NCI-H2029 (cell line): ENCODE results near the gene TEAD1.
A peak's percentile ranks its signal among the peaks of the same experiment; 100 is the strongest.

Experiments used
- DNase-seq: peaks from one replicate; lab custom pipeline; 2025; lab: John Stamatoyannopoulos, UW

Gene TEAD1

DNA sequence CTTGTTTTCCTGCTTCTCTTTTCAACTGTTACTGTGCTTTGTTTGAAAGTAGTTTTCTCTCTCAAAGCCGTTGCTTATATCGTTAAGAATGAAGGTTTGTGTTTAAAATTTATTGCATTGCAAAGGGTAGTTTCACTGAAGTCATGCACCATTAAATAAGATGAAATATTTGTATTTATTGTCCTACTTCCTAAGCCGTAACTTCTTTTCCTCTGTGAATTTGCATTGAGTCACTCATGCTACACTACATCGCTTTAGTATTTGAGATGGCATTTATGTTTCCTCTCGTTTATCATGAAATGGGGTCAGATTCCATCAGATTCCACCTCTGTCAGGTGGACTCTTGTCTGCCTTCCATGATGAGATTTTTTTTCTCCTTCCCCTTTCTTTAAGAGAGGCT lies 269.1 kb downstream of the TEAD1 start:
- no peak for DNase-seq

DNA sequence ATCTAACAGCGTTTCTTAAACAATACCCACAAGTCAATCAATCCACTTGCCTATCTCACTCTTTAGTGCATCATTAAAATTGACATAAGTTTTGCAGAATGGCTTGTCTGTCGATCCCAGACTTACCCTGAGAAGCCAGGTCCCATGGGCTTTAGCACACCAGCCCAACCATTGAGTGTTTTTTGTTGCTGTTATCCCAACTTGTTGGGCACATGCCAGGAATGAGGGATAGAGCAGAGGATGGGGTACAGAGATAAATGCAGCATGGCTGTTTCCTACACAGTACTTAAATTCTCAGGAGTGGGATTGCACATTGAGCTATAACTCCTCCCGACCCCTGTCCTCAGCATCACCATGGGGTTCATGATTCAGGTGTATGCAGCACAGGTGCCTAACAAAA lies 270.7 kb downstream of the TEAD1 start:
- no peak for DNase-seq

DNA sequence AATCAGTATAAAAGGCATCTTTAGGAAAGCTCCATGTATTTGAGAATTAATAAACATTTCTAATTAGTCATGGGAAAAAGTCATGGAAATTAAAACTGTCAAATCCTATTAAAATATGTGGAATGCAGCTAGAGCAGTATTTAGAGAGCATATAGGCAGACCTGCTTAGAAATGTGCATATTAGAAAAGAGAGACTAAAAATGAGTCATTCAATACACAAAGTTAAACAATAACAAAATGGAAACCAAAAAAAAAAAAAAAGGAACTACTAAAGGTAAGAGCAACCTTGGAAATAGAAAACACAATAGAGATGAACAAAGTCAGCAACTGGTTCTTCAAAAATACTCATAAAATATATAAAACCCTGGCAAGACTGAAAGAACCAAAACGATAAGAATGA lies 275.2 kb downstream of the TEAD1 start:
- DNase-seq, result no peak

DNA sequence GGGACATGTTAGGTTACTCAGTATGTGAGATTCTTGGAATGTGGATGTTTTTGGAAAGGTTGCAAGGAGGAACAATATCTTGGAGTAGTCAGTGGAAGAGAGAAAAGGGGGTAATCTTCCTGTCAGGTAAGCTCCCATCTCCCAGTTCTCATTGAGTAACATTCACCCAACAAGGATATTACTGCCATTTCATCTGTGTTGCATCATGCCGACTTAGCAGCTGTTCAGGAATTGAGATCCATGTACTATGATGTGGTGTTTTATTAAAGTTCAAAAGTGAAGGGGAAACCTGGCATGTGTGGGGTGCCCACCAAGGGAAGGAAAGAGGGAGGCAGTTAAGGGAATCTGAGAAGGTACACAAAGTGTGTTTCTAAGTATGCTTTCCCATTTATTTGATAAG lies 276.4 kb downstream of the TEAD1 start:
- no peak for DNase-seq

DNA sequence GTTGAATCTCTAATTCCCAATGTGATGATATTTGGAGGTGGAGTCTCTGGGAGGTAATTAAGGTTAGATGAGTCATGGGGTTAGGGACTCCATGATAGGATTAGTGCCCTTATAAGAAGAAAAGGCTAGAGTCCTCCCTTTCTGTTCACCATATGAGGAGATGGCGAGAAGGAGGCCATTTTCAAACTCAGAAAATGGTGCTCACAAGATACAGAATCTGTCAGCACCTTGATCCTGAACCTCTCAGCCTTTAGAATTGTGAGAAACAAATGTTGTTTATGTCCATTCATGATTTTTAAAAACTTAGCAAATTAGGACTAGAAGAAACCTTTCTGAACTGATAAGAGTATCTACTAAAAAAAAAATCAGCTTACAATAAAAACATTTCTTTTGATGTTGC lies 277.2 kb downstream of the TEAD1 start:
- DNase-seq, result no peak

DNA sequence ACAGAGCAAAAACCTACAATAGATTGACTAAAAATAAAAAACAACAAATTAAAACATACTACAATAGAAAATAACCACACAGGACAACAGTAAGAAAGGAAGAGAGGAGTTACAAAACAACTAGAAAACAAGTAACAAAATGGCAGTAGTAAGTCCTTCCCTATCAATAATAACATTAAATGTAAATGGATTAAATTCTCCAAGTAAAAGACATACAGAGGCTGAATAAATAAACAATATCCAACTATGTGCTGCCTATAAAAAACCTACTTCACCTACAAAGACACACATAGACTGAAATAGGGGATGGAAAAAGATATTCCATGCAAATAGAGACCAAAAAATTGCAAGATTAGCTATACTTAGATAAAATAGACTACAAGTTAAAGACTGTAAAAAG lies 277.9 kb downstream of the TEAD1 start:
- DNase-seq, result no peak

DNA sequence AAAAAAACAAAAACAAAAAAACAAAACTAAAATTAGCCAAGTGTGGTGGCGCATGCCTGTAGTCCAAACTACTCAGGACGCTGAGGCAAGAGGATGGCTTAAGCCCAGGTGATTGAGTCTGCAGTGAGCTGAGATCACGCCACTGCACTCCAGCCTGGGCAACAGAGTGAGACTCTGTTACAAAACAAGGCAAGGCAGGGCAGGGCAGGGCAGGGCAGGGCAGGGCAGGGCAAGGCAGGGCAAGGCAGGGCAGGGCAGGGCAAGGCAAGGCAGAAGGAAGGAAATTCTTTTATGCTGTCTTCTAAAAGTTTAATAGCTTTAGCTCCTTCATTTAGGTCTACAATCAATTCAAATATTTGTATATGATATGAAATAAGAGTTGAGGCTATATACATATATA lies 284.8 kb downstream of the TEAD1 start:
- no peak for DNase-seq

DNA sequence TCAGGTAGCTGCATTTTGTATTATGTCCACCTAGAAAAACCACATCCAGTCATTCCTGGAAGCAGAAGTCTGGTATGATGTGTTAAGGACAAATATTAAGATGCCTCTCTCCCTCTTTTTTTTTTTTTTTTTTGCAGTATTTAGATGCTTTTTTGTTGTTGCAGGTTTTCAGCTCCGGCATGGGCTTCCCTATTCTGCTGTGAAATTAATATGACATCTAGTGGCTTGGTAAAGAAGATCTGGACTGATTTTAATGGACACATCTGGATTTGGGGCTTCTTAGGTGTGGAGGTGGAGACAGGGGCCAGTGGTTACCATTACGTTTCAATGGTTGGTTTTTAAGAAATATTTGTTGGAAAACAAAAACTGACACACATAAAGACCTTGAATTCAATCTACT lies 287.4 kb downstream of the TEAD1 start:
- no peak for DNase-seq

DNA sequence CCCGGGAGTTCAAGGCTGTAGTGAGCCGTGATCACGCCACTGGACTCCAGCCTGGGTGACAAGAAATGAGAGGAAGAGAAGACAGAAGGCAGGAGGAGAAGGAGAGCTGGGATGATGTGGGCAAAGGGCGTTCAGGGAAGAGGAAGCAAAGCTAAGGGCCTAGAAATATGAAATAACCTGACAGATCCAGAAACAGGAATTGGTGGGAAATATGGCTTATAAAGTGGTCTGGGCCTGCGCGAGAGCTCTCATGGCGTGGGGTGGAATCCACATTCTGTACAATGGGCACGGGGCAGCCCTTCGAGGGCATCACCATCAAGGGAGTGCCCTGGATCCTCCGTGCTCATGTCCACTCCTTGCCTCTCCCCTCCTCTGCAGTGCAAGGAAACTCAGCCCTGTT lies 288.1 kb downstream of the TEAD1 start:
- DNase-seq, result no peak

DNA sequence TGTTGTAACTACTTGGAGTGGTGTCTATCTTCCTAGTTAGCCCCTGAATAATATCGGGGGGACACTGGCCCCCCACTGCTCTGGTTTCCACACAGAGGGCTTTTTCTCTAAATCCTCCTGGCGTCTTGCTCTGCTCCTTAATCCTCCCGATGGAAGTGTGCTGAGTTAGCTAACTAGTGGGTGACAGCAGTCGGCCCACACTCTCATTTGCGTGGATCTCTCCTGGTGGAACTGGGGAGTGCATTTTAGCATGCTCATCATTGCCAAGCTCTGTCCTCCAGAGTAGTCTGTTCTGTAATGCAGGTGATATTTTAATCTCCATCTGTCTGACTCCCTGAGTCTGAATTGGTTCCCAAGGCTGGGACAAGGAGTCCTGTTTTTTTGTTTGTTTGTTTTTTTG lies 288.8 kb downstream of the TEAD1 start:
- no peak for DNase-seq

DNA sequence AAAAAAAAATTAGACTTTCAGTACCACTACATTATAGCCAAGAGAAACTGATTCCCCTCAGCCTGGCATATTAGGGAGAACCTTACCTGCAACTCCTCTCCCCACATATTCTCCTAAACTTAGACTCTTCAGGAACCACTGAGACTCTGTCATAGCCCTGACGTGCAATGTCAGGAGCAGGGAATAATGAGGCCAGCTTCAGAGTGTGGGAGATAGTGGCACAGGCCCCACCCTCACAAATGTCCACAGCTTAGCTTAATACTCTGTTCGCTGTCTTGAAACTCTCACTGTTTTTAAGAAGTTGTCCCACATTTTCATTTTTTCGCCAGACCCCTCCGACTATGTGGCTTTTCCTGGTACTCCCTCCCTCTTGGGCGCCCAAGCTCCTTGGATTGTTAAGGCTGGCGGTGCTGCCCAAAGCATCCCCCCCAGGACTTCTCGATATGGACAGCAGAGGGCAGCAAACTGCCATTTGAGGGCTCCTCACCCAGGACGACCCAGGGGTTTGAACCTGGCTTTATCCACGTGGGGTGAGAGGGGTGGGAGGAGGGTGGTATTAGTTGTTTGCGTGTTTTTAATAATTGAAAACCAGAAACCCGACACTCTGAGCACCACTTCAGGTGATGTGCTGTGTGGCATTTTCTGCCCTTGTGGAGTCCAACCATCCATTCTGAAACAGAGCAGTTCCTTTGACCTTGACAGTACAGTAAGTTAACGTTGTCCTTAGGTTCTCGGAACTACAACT lies 289.7 kb downstream of the TEAD1 start:
- DNase-seq, result peak; percentile 72

DNA sequence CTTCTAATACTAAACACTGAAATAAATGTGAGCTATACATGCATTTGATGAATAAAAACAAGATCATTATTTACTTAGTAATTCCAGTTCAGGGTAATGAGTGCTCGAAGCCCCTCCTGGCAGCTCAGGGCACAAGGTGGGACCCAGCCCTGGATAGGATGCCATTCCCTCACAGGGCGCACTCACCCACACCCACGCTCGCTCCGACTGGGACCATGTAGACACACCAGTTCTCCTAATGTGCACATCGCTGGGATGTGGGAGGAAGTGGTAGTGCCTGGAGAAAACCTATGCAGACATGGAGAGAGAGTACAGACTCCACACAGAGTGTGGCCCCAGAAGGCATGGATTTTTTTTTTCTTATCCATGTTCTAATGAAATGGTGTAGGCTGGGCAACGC lies 290.4 kb downstream of the TEAD1 start:
- no peak for DNase-seq

DNA sequence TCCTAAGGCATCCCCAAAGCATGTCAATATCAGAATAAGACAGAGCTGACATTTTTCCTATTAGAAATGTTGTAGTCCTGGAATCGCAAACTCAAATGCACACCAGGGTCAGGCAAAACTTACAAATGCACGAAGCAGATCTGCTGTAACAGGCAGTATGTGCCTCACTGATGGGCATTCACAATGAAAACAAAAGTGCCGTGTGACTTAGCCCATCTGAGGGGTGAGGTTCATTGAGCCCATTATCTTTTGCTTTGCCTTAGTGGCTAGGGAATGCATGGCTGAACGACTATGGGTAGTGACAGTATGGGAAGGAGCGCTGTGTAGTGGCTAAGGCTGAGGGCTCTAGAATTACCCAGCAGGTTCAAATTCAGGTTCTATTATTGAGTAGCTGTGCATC lies 291.8 kb downstream of the TEAD1 start:
- DNase-seq, result no peak

DNA sequence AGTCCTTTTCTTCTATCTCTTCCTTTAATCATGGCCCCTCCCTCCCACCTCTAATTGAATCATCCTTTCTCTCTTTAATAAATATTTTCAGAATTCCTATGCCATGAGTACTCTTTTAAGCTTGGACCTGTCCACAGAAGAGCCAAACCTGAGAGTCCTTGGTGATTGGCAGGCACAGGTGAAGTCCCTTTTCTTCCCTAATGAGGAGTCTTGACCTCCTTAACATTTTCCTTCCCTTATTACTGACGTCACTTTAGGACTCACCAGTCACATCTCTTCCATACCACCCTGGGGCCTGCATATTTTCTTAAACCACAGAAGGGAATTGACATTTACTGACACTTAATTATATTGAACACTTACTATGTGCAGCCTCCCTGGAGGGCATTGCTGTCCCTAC lies 293.9 kb downstream of the TEAD1 start:
- DNase-seq, result no peak

DNA sequence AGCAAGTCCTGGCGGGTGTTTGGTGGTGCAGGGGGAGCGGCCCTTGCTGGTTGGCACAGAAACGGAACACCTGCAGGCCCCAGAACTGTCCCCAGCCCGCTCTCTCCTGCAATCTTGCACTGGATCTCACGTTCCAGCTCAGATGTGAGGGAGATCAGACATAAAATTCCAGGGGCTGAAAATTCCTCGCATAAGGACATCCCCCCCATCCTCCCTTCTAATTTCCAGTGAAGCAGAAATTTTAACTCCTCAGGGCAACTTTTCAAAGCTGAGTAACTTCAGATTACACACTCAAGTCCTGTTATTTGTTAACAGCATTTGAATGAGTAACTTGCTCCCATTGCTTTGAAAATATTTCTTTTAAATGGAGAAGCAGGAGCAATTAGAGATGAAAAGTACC lies 294.6 kb downstream of the TEAD1 start:
- DNase-seq, result no peak

DNA sequence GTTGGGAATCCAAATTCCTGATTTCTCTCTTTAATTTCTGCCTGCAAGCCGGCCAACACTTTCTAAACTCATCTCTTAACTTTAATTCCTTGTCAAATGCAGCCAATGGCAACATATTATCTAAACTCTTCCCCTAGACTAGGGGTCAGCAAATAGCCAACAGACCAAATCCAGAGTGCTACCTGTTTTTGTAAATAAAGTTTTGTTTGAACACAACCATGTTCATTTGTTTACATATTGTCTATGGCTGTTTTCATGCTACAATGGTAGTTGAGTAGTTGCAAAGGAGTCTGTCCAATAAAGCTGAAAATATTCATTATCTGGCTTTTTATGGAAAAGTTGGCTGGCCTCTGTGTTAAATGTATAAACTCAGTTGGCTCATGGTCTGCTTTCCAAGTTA lies 297.7 kb downstream of the TEAD1 start:
- no peak for DNase-seq

DNA sequence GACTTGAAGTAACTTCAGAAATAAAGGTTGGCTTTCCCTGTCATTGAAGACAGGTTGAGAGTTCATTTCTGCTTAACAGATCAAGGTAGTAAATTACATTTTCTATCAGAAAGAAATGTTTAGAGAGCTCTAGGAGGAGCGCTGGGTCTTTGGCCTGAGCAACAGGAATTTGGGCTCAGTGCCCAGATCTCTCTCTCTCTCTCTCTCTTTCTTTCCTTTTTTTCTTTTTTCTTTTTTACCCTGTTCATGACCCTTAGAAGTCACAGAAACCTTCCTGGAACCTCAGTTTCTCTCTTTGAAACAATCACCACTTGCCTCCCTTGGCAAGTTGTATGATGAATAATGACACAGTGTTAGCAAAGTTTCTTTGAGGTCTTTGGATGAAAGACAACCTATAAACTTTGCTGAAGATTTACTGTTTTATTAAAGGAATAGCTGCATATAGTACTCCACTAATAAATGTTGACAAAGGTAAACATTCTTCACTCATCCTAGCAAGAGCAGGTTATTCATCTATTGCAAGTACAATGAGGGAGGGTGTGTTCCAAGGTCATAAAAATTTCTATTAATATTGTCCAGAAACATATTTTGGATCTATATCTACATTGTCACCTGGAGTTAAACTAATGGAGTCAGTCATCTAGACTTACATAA lies 299.4 kb downstream of the TEAD1 start:
- no peak for DNase-seq

DNA sequence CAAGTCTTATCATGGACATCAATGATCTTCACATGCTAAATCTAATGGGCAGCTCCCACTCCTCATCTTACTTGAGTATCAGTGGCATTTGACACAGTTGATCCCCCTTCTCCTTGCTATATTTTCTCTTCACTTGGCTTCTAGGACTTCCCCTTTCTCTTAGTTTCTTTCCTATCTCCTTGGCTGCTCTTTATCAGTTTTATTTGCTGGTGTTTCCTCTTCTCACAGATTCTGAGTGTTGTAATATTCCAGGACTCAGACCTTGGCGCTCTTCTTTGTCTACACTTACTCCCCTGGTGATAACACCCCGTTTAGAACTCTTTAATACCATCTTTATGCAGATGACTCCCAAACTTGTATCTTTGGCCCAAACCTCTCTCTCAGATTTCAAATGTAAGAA lies 301.0 kb downstream of the TEAD1 start:
- DNase-seq, result no peak

DNA sequence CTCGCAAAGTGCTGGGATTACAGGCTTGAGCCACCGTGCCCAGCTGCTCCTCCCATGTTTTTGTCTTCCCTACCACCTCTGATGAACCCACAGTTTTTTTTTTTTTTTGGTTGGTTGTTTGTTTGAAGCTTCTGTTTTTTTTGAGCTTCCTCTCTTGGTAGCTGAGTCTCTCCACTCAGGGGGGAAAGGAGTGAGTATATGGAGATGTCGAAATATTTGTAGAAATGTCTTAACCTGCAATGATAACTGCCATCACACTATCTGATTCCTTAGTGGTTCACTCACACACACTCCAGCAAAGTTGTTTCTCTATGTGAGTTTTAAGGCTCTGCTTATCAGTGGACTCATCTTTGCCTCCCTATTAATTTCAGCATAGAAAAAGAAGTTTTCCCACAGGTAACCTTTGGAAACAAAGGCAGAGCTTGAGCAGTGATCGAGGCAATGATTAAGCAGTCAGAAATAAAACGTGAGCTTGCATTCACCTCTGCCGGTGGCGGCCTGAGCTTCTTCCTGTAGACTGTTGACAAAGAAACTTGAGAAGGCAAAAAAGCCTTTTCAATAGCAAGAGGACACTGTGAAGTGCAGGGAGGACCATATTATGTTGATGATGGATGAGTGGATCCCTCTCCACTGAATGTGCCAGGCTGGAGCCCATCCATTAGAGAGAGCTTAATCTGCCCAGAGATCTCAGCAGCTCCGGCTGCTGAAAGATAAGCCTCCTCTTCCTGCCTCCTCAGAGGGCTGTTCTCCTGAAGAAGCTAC lies 305.9 kb downstream of the TEAD1 start:
- peak; percentile 97 for DNase-seq

DNA sequence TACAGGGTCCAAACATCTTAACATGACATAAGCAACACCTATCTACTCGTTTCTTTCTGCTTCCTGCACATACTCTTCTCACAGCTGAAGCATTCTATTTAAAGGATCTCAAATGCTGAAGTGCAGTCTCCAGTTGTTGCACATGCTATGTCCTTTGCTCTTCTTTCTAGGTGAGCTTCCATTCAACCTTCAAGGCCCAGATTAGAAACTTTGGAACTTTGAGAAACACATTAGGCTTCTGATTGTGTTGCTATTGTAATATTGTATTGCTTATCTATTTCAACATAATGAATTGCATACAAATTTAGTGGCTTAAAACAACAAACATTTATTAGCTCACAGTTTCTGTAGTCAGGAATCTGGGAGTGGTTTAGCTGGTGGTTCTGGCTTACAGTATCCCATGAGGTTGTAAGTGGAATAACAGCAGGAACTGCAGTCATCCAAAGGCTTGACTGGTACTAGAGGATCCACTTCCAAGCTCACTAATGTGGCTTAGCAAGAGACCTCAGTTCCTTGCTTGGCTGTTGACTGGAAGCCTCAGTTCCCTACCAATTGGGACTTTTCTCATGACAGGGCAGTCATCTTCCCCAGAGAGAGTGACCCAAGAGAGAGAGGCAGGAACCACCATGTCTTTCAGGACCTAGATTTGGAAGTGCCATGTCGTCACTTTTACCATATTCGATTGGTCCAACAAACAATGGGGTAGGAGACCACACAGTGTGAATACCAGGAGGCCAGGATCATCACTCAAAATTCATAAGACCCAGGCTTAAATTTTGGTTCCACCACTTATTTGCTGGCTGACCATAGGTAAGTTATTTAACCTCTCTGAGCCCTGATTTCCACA lies 307.7 kb downstream of the TEAD1 start:
- no peak for DNase-seq

DNA sequence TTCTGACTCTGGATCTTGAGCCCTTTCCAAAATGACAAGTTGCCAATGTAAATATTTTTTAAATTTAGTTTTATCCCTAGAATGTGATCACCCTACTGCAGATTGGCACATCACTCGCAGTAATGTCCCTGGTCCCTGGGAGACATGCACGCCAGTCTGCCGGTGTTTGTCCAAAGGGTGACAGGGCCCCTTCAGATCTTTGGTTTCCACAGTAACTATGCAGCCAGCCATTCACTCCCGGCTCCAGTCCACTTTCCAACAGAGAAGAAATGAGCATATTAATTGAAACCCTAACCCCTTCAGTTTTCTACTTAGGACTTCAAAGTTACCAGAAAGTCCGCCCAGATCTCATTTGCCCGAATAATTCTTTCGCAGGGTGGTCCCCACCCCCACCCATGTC lies 309.1 kb downstream of the TEAD1 start:
- DNase-seq, result no peak

DNA sequence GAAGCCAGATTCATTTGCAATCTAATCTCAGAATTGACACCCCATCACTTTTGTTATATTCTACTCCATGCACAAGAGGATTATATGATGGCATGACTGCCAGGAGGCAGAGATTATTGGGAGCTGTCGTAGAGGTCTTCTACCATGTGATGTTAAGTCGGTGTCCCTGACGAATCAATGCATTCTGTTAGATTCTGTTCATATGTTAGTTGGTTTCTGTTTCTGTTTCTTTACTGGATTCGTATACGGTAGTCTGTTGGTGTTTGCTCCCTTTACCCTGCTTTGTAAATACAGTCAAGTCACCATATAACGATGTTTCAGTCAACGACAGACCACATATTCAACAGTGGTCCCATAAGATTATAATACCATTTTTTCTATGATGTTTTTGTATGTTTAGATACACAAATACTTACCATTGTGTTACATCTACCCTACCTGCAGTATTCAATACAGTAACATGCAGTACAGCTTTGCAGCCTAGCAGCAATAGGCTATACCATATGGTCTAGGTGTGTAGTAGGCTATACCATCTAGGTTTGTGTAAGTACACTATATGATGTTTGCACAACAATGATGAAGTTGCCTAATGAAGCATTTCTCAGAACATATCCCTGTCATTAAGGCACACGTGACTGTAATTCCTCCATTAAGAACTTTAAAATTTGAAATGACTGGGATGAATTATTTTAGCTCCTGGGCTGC lies 312.1 kb downstream of the TEAD1 start:
- no peak for DNase-seq
